T47D (cell line): Measurements from ENCODE around the gene IGF2.
A peak's percentile ranks its signal among the peaks of the same experiment; 100 is the strongest.

Experiments
- DNase-seq, 2 experiments: peaks; one replicate each; pipeline versions ENCODE4 v3.0.0 to v3.0.0-alpha.2; 2011 to 2012; ENCODE audit warnings: low read depth in 1 of 2, low spot score in 1 of 2
- JUND ChIP-seq: IDR thresholded peaks from 2 replicates; pipeline ENCODE4 v1.6.1; 2012; ENCODE audit warnings: low read depth
- in situ Hi-C: cut with HindIII; loops from 2 replicates; pipeline ENCODE4 v1.10.0; 2016; ENCODE audit warnings: low sequenced_read_pairs, low pct_unique_long_range_greater_than_20kb

The IGF2 gene

GRCh38 chr11:2097356-2097997, 41.7 kb downstream of the IGF2 start:
- no peak for DNase-seq
- in situ Hi-C loops: no loop called here
- TF ChIP-seq JUND: no peak

- TF ChIP-seq JUND: no peak
- in situ Hi-C loops: no loop called here
- no peak for DNase-seq
Measured at GRCh38 chr11:2096919-2097301, 42.3 kb downstream of the IGF2 start.

- DNase-seq: no peak
- in situ Hi-C loops: no loop called here
- TF ChIP-seq JUND: no peak
Measured at GRCh38 chr11:2096011-2096918, 42.9 kb downstream of the IGF2 start.

- no peak for TF ChIP-seq JUND
- in situ Hi-C loops: no loop called here
- no peak for DNase-seq
Measured at GRCh38 chr11:2095542-2095941, 43.6 kb downstream of the IGF2 start.

GRCh38 chr11:2095198-2095520, 44.0 kb downstream of the IGF2 start:
- in situ Hi-C loops: no loop called here
- DNase-seq: no peak
- TF ChIP-seq JUND: no peak

GRCh38 chr11:2094354-2095197, 44.6 kb downstream of the IGF2 start:
- no peak for TF ChIP-seq JUND
- in situ Hi-C loops: no loop called here
- DNase-seq: no peak

GRCh38 chr11:2093575-2094353, 45.4 kb downstream of the IGF2 start:
- no peak for TF ChIP-seq JUND
- in situ Hi-C loops: no loop called here
- DNase-seq: peak in 1 of 2 experiments; percentile 21

- DNase-seq: peak in 1 of 2 experiments; percentile 40
- no peak for TF ChIP-seq JUND
- in situ Hi-C loops: no loop called here
Measured at GRCh38 chr11:2092956-2093412, 46.2 kb downstream of the IGF2 start.

GRCh38 chr11:2092464-2092910, 46.7 kb downstream of the IGF2 start:
- in situ Hi-C loops: no loop called here
- no peak for DNase-seq
- TF ChIP-seq JUND: no peak

GRCh38 chr11:2091786-2092463, 47.3 kb downstream of the IGF2 start:
- TF ChIP-seq JUND: no peak
- in situ Hi-C loops: no loop called here
- no peak for DNase-seq

- DNase-seq: no peak
- TF ChIP-seq JUND: no peak
- in situ Hi-C loops: no loop called here
Measured at GRCh38 chr11:2091112-2091746, 48.0 kb downstream of the IGF2 start.
